Stimulated activated naive CD8-positive, alpha-beta T cell treated with anti-CD3 and anti-CD28 coated beads, Interleukin-15, Interleukin-2, amounts not matched to agents 100 ng/mL and 50 ng/mL, for 24 hours (primary cell): ENCODE results near the gene ZNF793.
A peak's percentile ranks its signal among the peaks of the same experiment; 100 is the strongest.

Experiments
- H3K27ac Mint-ChIP-seq: one replicate; pipeline ENCODE4 v1.8.0; 2021; ENCODE audit warnings: mild to moderate bottlenecking, mixed read lengths
- H3K27me3 Mint-ChIP-seq: one replicate; pipeline ENCODE4 v1.8.0; 2021; ENCODE audit warnings: mixed read lengths
- H3K36me3 Mint-ChIP-seq: one replicate; pipeline ENCODE4 v1.8.0; 2021; ENCODE audit warnings: low read depth, mixed read lengths
- H3K4me1 Mint-ChIP-seq: one replicate; pipeline ENCODE4 v1.8.0; 2021; ENCODE audit warnings: low read depth, mixed read lengths
- H3K4me3 Mint-ChIP-seq: one replicate; pipeline ENCODE4 v1.8.0; 2021; ENCODE audit warnings: mild to moderate bottlenecking, mixed read lengths
- H3K9me3 Mint-ChIP-seq: one replicate; pipeline ENCODE4 v1.8.0; 2021; ENCODE audit warnings: mixed read lengths

ZNF793 gene

GRCh38 chr19:37506387-37507166, at the start of gene ZNF793:
Gene ZNF793 (plus strand): TSS chr19:37506939. CDS start chr19:37523440, 16,501 bp downstream.
- Mint-ChIP-seq H3K27ac (no peak within 1 kb of the TSS), H3K36me3 (peaks cover 46% of the 10 kb centered on the region), H3K9me3 (peaks cover 23% of the 10 kb centered on the region), H3K4me1 (no peaks in the 10 kb centered on the region), H3K4me3 (no peak within 1 kb of the TSS), H3K27me3 (no peaks in the 10 kb centered on the region)

GRCh38 chr19:37466277-37466797, 40.4 kb upstream of the ZNF793 start:
- Mint-ChIP-seq H3K27ac (peak overlapping the region; percentile 95), H3K27me3 (no peaks in the 10 kb centered on the region), H3K9me3 (peaks cover 19% of the 10 kb centered on the region), H3K4me1 (peaks cover 40% of the 10 kb centered on the region), H3K4me3 (peak overlapping the region; percentile 99), H3K36me3 (peaks cover 36% of the 10 kb centered on the region)

- H3K27ac Mint-ChIP-seq: peak within 1 kb of the TSS; percentile 95
- no peaks in the 10 kb centered on the region for H3K27me3 Mint-ChIP-seq
- peaks cover 19% of the 10 kb centered on the region for H3K9me3 Mint-ChIP-seq
- H3K4me1 Mint-ChIP-seq: peaks cover 40% of the 10 kb centered on the region
- H3K36me3 Mint-ChIP-seq: peaks cover 36% of the 10 kb centered on the region
- peak within 1 kb of the TSS; percentile 99 for H3K4me3 Mint-ChIP-seq
Observed at GRCh38 chr19:37466798-37467607, 39.7 kb upstream of the ZNF793 start, which contains the start of gene ZNF569. Gene ZNF569 (minus strand): TSS chr19:37467444. CDS start chr19:37444921, 22,523 bp downstream.

- H3K9me3 Mint-ChIP-seq: peaks cover 19% of the 10 kb centered on the region
- H3K36me3 Mint-ChIP-seq: peaks cover 36% of the 10 kb centered on the region
- no peaks in the 10 kb centered on the region for H3K27me3 Mint-ChIP-seq
- H3K4me3 Mint-ChIP-seq: peak overlapping the region; percentile 99
- H3K27ac Mint-ChIP-seq: peak overlapping the region; percentile 95
- peaks cover 40% of the 10 kb centered on the region for H3K4me1 Mint-ChIP-seq
Observed at GRCh38 chr19:37467608-37468090, 39.1 kb upstream of the ZNF793 start.

GRCh38 chr19:37468961-37469777, 37.6 kb upstream of the ZNF793 start, which contains the start of gene ZNF570:
Gene ZNF570 (plus strand): TSS chr19:37469356. CDS start chr19:37470355, 999 bp downstream.
- Mint-ChIP-seq H3K4me3 (peak within 1 kb of the TSS; percentile 99), H3K27me3 (no peaks in the 10 kb centered on the region), H3K27ac (peak within 1 kb of the TSS; percentile 93)

GRCh38 chr19:37470216-37470615, 36.5 kb upstream of the ZNF793 start:
- Mint-ChIP-seq H3K4me3 (peak overlapping the region; percentile 99), H3K27ac (no peak overlapping the region), H3K4me1 (peaks cover 36% of the 10 kb centered on the region), H3K9me3 (peaks cover 12% of the 10 kb centered on the region), H3K27me3 (no peaks in the 10 kb centered on the region), H3K36me3 (peaks cover 24% of the 10 kb centered on the region)

More at GRCh38 chr19:37468961-37469777, 37.6 kb upstream of the ZNF793 start, which contains the start of gene ZNF570:
- Mint-ChIP-seq H3K36me3 (peaks cover 31% of the 10 kb centered on the region), H3K9me3 (peaks cover 19% of the 10 kb centered on the region), H3K4me1 (peaks cover 40% of the 10 kb centered on the region)

- Mint-ChIP-seq H3K27me3 (no peaks in the 10 kb centered on the region), H3K4me3 (no peak overlapping the region), H3K4me1 (peaks cover 25% of the 10 kb centered on the region), H3K36me3 (peaks cover 39% of the 10 kb centered on the region), H3K27ac (no peak overlapping the region), H3K9me3 (peaks cover 29% of the 10 kb centered on the region)
Observed at GRCh38 chr19:37472165-37472564, 34.6 kb upstream of the ZNF793 start.

GRCh38 chr19:37484406-37485168, 22.2 kb upstream of the ZNF793 start:
- Mint-ChIP-seq H3K4me1 (no peaks in the 10 kb centered on the region), H3K27me3 (no peaks in the 10 kb centered on the region), H3K36me3 (peaks cover 78% of the 10 kb centered on the region), H3K27ac (no peak overlapping the region), H3K4me3 (no peak overlapping the region), H3K9me3 (peaks cover 57% of the 10 kb centered on the region)

GRCh38 chr19:37492213-37492612, 14.5 kb upstream of the ZNF793 start:
- H3K36me3 Mint-ChIP-seq: peaks cover 35% of the 10 kb centered on the region
- H3K27ac Mint-ChIP-seq: no peak overlapping the region

GRCh38 chr19:37505958-37506386, 767 bp upstream of the ZNF793 start:
- peaks cover 42% of the 10 kb centered on the region for H3K36me3 Mint-ChIP-seq
- no peaks in the 10 kb centered on the region for H3K27me3 Mint-ChIP-seq
- no peak overlapping the region for H3K4me3 Mint-ChIP-seq
- H3K4me1 Mint-ChIP-seq: no peaks in the 10 kb centered on the region
- peaks cover 23% of the 10 kb centered on the region for H3K9me3 Mint-ChIP-seq
- no peak overlapping the region for H3K27ac Mint-ChIP-seq

More at GRCh38 chr19:37492213-37492612, 14.5 kb upstream of the ZNF793 start:
- Mint-ChIP-seq H3K4me1 (no peaks in the 10 kb centered on the region), H3K9me3 (peaks cover 35% of the 10 kb centered on the region), H3K4me3 (no peak overlapping the region), H3K27me3 (no peaks in the 10 kb centered on the region)

- Mint-ChIP-seq H3K4me3 (no peak overlapping the region), H3K27me3 (no peaks in the 10 kb centered on the region), H3K27ac (no peak overlapping the region), H3K9me3 (peaks cover 18% of the 10 kb centered on the region), H3K36me3 (peaks cover 47% of the 10 kb centered on the region), H3K4me1 (no peaks in the 10 kb centered on the region)
Observed at GRCh38 chr19:37507167-37507464, 377 bp downstream of the ZNF793 start.

- Mint-ChIP-seq H3K27ac (no peak overlapping the region), H3K27me3 (no peaks in the 10 kb centered on the region), H3K4me1 (no peaks in the 10 kb centered on the region), H3K9me3 (peaks cover 28% of the 10 kb centered on the region), H3K4me3 (no peak overlapping the region), H3K36me3 (peaks cover 57% of the 10 kb centered on the region)
Observed at GRCh38 chr19:37511186-37511585, 4.4 kb downstream of the ZNF793 start.

- no peak overlapping the region for H3K4me3 Mint-ChIP-seq
- H3K27ac Mint-ChIP-seq: no peak overlapping the region
- peaks cover 63% of the 10 kb centered on the region for H3K36me3 Mint-ChIP-seq
- H3K4me1 Mint-ChIP-seq: no peaks in the 10 kb centered on the region
- H3K27me3 Mint-ChIP-seq: no peaks in the 10 kb centered on the region
- H3K9me3 Mint-ChIP-seq: peaks cover 28% of the 10 kb centered on the region
Observed at GRCh38 chr19:37511821-37512220, 5.1 kb downstream of the ZNF793 start.
